Fibroblast of mammary gland (primary cell): ENCODE results near the gene GNG12.

Experiments used
- DNase-seq: peaks from one replicate; pipeline ENCODE4 v3.0.0-alpha.2; 2010; ENCODE audit warnings: low read depth
- H3K4me3 ChIP-seq: 2 replicates; pipeline ENCODE4 v1.5.1; 2011; ENCODE audit warnings: low read depth, mild to moderate bottlenecking, low read length, moderate library complexity; ENCODE audit not compliant: control insufficient read depth
- CTCF ChIP-seq: conservative IDR thresholded peaks from 2 replicates; pipeline ENCODE4 v1.5.1; 2011; ENCODE audit warnings: low read depth, low read length, inconsistent platforms; ENCODE audit not compliant: control insufficient read depth, insufficient read depth

Gene GNG12

GRCh38 chr1:67812226-67812625 lies 21.0 kb downstream of the GNG12 start:
- no peak for TF ChIP-seq CTCF
- H3K4me3 ChIP-seq: no peak overlapping the region
- DNase-seq: no peak

DNA sequence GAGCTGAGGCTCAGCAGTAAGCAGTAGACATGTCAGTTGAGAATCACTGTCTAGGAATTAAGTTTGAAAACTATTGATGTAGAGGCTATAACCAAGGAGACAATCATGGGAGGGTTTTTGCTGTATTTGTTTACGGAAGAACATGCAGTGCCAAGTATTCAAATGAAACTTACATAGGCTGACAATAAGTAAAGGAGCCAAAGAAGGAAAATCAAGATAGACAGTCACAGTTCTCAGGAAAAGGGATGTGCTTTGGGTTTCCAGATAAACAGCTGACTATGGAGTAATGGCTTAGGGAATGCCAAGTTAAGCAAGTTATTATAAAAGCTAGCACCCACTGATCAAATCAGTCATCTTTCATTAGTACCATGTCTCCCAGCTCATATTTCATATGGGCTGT lies 21.5 kb downstream of the GNG12 start:
- no peak for DNase-seq
- TF ChIP-seq CTCF: no peak
- no peak overlapping the region for H3K4me3 ChIP-seq

DNA sequence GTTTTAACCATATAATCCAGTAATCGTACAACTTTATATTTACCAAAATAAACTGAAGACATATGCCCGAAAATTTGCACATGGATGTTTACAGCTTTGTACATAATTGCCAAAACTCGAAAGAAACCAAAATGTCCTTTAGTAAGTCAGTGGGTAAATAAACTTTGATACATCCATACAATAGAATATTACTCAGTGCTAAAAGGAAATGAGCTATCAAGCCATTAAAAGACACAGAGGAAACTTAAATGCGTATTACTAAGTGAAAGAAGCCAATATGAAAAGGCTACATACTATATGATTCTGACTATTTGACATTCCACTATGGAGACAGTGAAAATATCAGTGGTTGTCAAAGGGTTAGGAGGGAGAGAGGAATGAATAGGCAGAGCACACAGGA lies 23.4 kb downstream of the GNG12 start:
- TF ChIP-seq CTCF: no peak
- DNase-seq: no peak
- H3K4me3 ChIP-seq: no peak overlapping the region

DNA sequence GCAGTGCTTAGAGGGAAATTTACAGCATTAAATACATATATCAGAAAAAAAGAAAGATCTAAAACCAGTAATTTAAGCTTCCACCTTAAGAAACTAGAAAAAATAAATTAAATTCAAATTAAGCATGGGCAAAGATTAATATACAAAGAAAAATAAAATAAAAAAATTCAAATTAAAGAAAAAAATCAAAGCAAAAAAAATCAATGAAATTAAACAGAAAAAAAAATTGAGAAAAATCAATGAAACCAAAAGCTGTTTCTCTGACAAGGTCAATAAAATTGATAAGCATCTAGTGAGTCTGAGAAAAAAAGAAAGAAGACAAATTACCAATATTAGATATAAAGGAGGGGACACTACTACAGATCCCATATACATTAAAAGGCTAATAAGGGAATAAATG lies 26.0 kb downstream of the GNG12 start:
- DNase-seq: no peak
- no peak for TF ChIP-seq CTCF
- H3K4me3 ChIP-seq: no peak overlapping the region

GRCh38 chr1:67804710-67805109 lies 28.6 kb downstream of the GNG12 start:
- TF ChIP-seq CTCF: peak; percentile 24
- no peak overlapping the region for H3K4me3 ChIP-seq
- no peak for DNase-seq

DNA sequence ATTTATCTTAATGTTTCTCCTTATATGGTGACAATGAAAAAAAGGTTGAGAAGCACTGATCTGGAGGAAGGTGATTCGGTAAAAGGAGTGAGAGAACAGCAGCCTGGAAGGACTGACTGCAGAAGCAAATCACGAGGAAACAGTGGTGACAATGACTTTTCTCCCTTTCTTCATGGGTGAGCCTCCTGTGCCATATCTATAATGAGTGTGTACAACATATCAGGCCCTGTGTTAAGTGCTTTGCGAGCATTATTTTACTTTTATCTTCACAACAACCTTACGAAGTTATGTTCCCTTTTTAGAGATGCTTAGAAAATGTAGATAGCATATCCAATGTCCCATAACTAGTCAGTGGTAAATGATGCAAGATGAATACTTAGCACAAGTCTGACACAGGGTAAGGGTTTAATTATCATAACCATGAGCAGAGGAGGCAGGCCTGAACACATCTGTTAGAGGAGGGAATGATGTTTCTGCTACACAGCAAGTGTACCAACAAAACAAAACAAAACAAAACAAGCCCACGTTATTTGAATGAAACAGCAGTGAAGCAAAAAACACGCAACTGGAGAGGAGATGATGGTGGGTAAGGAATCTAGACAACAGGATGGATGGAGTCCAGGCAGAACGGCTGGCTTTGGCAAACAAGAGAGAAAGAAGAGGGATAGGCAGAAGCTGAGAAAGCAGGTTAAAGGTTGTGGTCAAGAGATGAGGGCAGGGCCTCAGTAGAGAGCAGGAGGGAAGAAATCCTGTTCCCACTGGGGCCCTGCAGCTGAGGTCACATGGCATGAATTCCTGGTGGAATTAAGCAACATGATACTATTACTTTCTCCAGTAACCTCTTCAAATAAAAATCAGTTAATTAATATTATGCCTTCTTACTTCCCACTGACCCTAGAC lies 29.6 kb downstream of the GNG12 start:
- no peak overlapping the region for H3K4me3 ChIP-seq
- DNase-seq: peak; percentile 64
- TF ChIP-seq CTCF: no peak
